Muscle of arm (tissue), 12 donors: Measurements from ENCODE around the gene LRRC56. TPM values are rescaled to one million over a fixed set of nuclear protein-coding genes. Genes with fewer than 3 reads are reported as not detected.
"Not testable (repeated sequence)": the region's sequence is repeated elsewhere in the genome, so short reads cannot be mapped to it uniquely, and the experiment has no call there.

Experiments
- DNase-seq: peaks from one replicate; pipeline ENCODE4 v3.0.0-alpha.2; 2013
- polyA plus RNA-seq, 12 donors: library from polyadenylated mRNA; unstranded; fragments of 120-200 nt; gene quantifications; one replicate each; pipeline ENCODE4 v1.2.1, GENCODE V29; 2013; ENCODE audit not compliant: insufficient read length in 12 of 12

The LRRC56 gene
- polyA plus RNA-seq, 12 donors: 1.7 to 8.2 (median 4.3) TPM; not detected in 2

GRCh38 chr11:573146-573759, 35.9 kb downstream of the LRRC56 start:
- DNase-seq: no peak

- DNase-seq: not testable (repeated sequence)
These were observed 36.8 kb downstream of the LRRC56 start for GRCh38 chr11:574031-574570.

GRCh38 chr11:574632-575312, 37.4 kb downstream of the LRRC56 start:
- DNase-seq: no peak

- no peak for DNase-seq
These were observed 38.1 kb downstream of the LRRC56 start for GRCh38 chr11:575313-575995.

- DNase-seq: peak; percentile 95
These were observed 38.9 kb downstream of the LRRC56 start, which contains the start of gene PHRF1 for GRCh38 chr11:575996-576768. PHRF1 (plus strand) TSS chr11:576470; CDS start chr11:581513, 5,043 bp downstream.

GRCh38 chr11:576811-577610, 39.7 kb downstream of the LRRC56 start:
- DNase-seq: no peak

GRCh38 chr11:577611-577894, 40.2 kb downstream of the LRRC56 start:
- DNase-seq: no peak

GRCh38 chr11:578276-579035, 41.1 kb downstream of the LRRC56 start:
- DNase-seq: no peak

GRCh38 chr11:579830-580601, 42.7 kb downstream of the LRRC56 start:
- DNase-seq: no peak

- no peak for DNase-seq
These were observed 44.0 kb downstream of the LRRC56 start for GRCh38 chr11:581342-581741.

GRCh38 chr11:581752-582151, 44.4 kb downstream of the LRRC56 start:
- no peak for DNase-seq

GRCh38 chr11:584287-584686, 47.0 kb downstream of the LRRC56 start:
- DNase-seq: no peak

- no peak for DNase-seq
These were observed 49.3 kb downstream of the LRRC56 start for GRCh38 chr11:586376-587316.

GRCh38 chr11:587546-587945, 50.2 kb downstream of the LRRC56 start:
- DNase-seq: no peak

- DNase-seq: no peak
These were observed 50.7 kb downstream of the LRRC56 start for GRCh38 chr11:587978-588380.

- no peak for DNase-seq
These were observed 52.5 kb downstream of the LRRC56 start for GRCh38 chr11:589798-590197.

GRCh38 chr11:590997-591396, 53.7 kb downstream of the LRRC56 start:
- no peak for DNase-seq

- no peak for DNase-seq
These were observed 55.2 kb downstream of the LRRC56 start for GRCh38 chr11:592501-592900.

- no peak for DNase-seq
These were observed 55.6 kb downstream of the LRRC56 start for GRCh38 chr11:592918-593317.
